ENCODE data around the gene KIF22. TPM values are rescaled to one million over a fixed set of nuclear protein-coding genes. Genes with fewer than 3 reads are reported as not detected.

The KIF22 gene
- total RNA-seq, 4 donors from 2014 or later = 31.9 to 157 (median 72.8) TPM

DNA sequence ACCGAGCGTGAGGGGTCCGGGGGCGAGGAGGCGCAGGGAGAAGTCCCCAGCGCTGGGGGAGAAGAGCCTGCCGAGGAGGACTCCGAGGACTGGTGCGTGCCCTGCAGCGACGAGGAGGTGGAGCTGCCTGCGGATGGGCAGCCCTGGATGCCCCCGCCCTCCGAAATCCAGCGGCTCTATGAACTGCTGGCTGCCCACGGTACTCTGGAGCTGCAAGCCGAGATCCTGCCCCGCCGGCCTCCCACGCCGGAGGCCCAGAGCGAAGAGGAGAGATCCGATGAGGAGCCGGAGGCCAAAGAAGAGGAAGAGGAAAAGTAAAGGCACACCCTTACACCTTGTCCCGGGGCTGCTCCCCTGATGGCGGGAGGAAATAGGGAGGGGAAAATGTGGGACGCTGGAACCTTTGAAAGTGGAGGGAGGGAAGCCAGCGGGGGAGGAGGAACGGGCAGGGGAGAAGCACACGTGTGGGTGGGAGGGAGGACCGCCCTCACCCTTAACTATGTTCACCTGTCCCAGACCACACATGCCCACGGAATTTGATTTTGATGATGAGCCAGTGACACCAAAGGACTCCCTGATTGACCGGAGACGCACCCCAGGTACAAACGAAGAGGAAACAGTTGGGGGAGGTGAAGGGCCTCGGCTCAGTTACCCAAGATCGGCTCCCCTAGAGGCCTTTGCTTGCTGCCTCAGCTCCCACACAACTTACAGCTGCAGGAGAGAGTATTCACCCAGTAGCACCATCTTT is 26.3 kb downstream of the KIF22 start:
- H3K36me3 ChIP-seq = peaks cover 0 to 5% (median 0%) of the 10 kb centered on the region in 3 donors
- peak; percentile 62 to 79 (median 76) for DNase-seq
- peak overlapping the region; percentile 63 to 88 (median 78) for H3K4me3 ChIP-seq
- TF ChIP-seq, protein P1, sequence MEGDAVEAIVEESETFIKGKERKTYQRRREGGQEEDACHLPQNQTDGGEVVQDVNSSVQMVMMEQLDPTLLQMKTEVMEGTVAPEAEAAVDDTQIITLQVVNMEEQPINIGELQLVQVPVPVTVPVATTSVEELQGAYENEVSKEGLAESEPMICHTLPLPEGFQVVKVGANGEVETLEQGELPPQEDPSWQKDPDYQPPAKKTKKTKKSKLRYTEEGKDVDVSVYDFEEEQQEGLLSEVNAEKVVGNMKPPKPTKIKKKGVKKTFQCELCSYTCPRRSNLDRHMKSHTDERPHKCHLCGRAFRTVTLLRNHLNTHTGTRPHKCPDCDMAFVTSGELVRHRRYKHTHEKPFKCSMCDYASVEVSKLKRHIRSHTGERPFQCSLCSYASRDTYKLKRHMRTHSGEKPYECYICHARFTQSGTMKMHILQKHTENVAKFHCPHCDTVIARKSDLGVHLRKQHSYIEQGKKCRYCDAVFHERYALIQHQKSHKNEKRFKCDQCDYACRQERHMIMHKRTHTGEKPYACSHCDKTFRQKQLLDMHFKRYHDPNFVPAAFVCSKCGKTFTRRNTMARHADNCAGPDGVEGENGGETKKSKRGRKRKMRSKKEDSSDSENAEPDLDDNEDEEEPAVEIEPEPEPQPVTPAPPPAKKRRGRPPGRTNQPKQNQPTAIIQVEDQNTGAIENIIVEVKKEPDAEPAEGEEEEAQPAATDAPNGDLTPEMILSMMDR (IDR thresholded peaks at IDR 0.05) = peak in 2 of 6 experiments; percentile 16 to 28
- peak in 1 of 2 donors; percentile 11 for TF ChIP-seq POLR2A (IDR thresholded peaks at IDR 0.05)
- no peaks in the 10 kb centered on the region for H3K9me3 ChIP-seq
- H3K27me3 ChIP-seq = no peaks in the 10 kb centered on the region
- peak overlapping the region; percentile 84 to 96 (median 94) for H3K27ac ChIP-seq
- H3K4me1 ChIP-seq = peaks cover 0 to 74% (median 22%) of the 10 kb centered on the region in 4 donors

DNA sequence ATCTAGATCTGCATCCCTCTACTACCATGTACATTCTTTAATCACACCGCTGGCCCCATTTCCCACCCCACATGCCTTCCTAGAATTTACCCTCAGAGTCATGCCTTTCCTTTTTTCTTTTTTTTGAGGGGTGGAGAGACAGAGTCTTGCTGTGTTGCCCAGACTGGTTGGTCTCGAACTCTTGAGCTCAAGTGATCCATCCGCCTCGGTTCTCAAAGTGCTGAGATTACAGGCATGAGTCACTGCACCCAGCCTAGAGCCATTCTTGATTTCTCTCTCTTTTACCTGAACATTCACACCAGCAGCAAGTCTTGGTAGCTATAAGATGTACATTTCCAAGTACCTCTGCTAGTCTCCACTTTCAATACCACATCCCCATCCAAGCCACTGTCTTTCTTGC is 27.5 kb downstream of the KIF22 start:
- H3K36me3 ChIP-seq = peaks cover 0 to 5% (median 0%) of the 10 kb centered on the region in 3 donors
- peak overlapping the region in 1 of 4 donors; percentile 96 for H3K27ac ChIP-seq
- H3K4me1 ChIP-seq = peaks cover 0 to 74% (median 28%) of the 10 kb centered on the region in 4 donors
- no peak for TF ChIP-seq POLR2A (IDR thresholded peaks at IDR 0.05)
- TF ChIP-seq, protein P1 (IDR thresholded peaks at IDR 0.05) = no peak
- no peaks in the 10 kb centered on the region for H3K27me3 ChIP-seq
- H3K4me3 ChIP-seq = peak overlapping the region in 1 of 4 donors; percentile 78
- H3K9me3 ChIP-seq = no peaks in the 10 kb centered on the region
- no peak for DNase-seq

DNA sequence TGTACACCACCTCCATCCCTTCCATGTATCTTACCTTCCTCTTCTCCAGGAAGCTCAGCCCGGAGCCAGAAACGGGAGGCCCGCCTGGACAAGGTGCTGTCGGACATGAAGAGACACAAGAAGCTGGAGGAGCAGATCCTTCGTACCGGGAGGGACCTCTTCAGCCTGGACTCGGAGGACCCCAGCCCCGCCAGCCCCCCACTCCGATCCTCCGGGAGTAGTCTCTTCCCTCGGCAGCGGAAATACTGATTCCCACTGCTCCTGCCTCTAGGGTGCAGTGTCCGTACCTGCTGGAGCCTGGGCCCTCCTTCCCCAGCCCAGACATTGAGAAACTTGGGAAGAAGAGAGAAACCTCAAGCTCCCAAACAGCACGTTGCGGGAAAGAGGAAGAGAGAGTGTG is 29.0 kb downstream of the KIF22 start:
- Histone ChIP-seq H3K4me1 (peaks cover 0 to 77% (median 32%) of the 10 kb centered on the region in 4 donors), H3K4me3 (peak overlapping the region in 3 of 4 donors; percentile 66 to 80 (median 77)), H3K9me3 (no peaks in the 10 kb centered on the region), H3K27me3 (no peaks in the 10 kb centered on the region), H3K36me3 (peaks cover 0 to 5% (median 0%) of the 10 kb centered on the region in 3 donors), H3K27ac (peak overlapping the region; percentile 89 to 95 (median 91))
- peak in 1 of 3 donors; percentile 70 for DNase-seq
- TF ChIP-seq, protein P1 (IDR thresholded peaks at IDR 0.05) = peak in 4 of 6 experiments; percentile 14 to 68 (median 58)
- no peak for TF ChIP-seq POLR2A (IDR thresholded peaks at IDR 0.05)

DNA sequence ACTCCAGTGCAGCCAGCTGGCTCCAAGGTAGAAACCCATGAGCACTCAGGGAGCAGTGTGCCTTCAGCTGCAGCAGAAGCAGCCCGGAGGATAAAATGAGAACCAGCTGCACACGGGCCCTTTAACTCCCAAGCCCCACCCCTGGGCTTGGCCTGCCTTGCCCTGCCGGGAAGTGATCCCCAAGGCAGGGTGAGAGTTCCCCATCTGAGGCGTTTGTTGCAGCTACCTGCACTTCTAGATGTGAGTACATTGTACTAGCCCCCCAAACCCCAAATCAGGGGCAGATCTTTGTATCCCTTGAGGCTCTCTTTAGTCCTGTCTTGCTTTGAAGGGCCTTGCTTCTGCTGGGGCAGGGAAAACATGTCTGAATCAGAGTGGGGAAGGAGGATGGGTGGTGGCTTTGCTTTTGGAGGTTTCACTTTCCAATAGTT is 29.7 kb downstream of the KIF22 start, which contains the start of gene MVP:
Gene MVP, plus strand, starts transcription at position 192 of the 431 bp plus-strand sequence. CDS start 10,088 bp downstream, outside the sequence.
- TF ChIP-seq, protein P1 (IDR thresholded peaks at IDR 0.05) = no peak
- TF ChIP-seq POLR2A (IDR thresholded peaks at IDR 0.05) = peak; percentile 88 to 93
- H3K27me3 ChIP-seq = no peaks in the 10 kb centered on the region
- H3K4me1 ChIP-seq = peaks cover 0 to 76% (median 35%) of the 10 kb centered on the region in 4 donors
- H3K27ac ChIP-seq = peak within 1 kb of the TSS; percentile 89 to 95 (median 91)
- no peaks in the 10 kb centered on the region for H3K9me3 ChIP-seq
- peaks cover 0 to 5% (median 0%) of the 10 kb centered on the region in 3 donors for H3K36me3 ChIP-seq
- peak; percentile 75 to 91 (median 85) for DNase-seq
- peak within 1 kb of the TSS; percentile 51 to 80 (median 72) for H3K4me3 ChIP-seq

DNA sequence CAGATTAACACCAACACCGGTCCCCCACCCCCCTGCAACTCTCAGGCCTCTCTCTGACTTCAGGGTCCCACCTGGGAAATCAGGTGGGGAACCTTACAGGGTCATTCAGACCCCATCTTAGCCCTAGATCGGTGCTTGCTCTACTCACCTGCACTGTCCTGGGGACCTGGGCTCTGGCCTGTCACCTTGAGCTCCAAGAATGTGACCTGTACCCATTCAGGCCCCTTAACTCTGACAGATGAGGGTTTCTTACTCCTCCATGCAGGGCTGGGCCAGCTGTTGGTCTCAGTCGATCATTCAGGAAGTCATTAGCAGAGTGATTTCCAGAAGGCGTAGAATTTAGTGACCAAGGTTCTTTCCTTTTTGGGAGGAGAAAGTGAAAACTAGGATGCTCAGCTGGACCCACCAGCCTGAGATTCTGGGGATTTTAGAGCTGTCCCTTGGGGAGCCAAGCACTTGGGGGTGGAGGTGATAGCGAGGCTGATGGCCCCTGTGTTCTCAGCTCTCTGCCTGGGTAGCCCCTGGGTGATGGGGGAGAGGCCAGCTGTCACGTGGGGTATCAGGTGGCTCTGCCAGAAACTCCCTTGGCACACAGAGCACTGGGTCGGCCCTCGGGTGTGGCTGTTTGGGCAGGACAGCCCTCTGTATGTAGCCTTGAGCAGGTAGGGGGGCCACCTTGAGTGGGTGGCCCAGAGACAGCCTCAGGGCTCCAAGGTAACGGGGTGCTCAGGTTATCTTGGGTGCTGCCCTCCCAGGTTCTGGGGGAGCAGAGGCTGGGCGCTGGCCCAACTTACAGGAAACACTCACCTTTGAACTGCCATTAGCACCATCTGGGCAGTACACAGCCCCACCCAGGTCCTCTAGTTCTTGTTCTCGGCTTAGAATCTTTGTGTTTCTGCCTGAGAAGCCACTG is 30.4 kb downstream of the KIF22 start:
- Histone ChIP-seq H3K4me3 (peak overlapping the region; percentile 51 to 80 (median 72)), H3K36me3 (peaks cover 0 to 5% (median 0%) of the 10 kb centered on the region in 3 donors), H3K4me1 (peaks cover 3 to 82% (median 40%) of the 10 kb centered on the region in 4 donors), H3K9me3 (no peaks in the 10 kb centered on the region), H3K27me3 (no peaks in the 10 kb centered on the region), H3K27ac (peak overlapping the region; percentile 89 to 95 (median 91))
- TF ChIP-seq POLR2A (IDR thresholded peaks at IDR 0.05) = peak; percentile 58 to 59
- TF ChIP-seq, protein P1 (IDR thresholded peaks at IDR 0.05) = no peak
- DNase-seq = peak; percentile 72 to 89 (median 88)

Measured in Peyer's patch (tissue), 4 donors.